Gastroesophageal sphincter (tissue), 3 donors: ENCODE results near the gene MYBPC1.
"Not testable (repeated sequence)": the region's sequence is repeated elsewhere in the genome, so short reads cannot be mapped to it uniquely, and the experiment has no call there.

Source experiments
- CTCF ChIP-seq, 4 experiments: fragments of 200-600 bp in 2 of 4; fragments of 450-650 bp in 2 of 4; sonication (generic) in 1 of 4; IDR thresholded peaks; one replicate each; pipeline ENCODE4 v1.5.1; 2017 to 2019; ENCODE audit warnings: antibody characterized with exemption in 4 of 4, mild to moderate bottlenecking in 2 of 4, moderate library complexity in 2 of 4
- EP300 ChIP-seq: sonication (generic); formaldehyde crosslinking; IDR thresholded peaks from one replicate; pipeline ENCODE4 v1.6.1; 2017; ENCODE audit warnings: antibody characterized with exemption, mild to moderate bottlenecking
- POLR2A ChIP-seq, 2 donors: fragments of 450-650 bp; IDR thresholded peaks; one replicate each; pipeline ENCODE4 v1.6.1; 2017; ENCODE audit warnings: antibody characterized with exemption in 2 of 2, mild to moderate bottlenecking in 2 of 2, moderate library complexity in 1 of 2

GRCh38 chr12:101734482-101734881 is 139.7 kb downstream of the MYBPC1 start:
- TF ChIP-seq POLR2A (IDR thresholded peaks at IDR 0.05); CTCF (IDR thresholded peaks at IDR 0.05); EP300: not testable (repeated sequence)
